Measurements from ENCODE around the gene HES3. TPM values are rescaled to one million over a fixed set of nuclear protein-coding genes. Genes with fewer than 3 reads are reported as not detected.

HES3 gene
- total and polyA plus RNA-seq, 2 of the 4 experiments (the other 2 are of a cell fraction), result not detected

GRCh38 chr1:6245869-6246496 lies 2.0 kb downstream of the HES3 start:
- no peaks in the 10 kb centered on the region for H3K36me3 ChIP-seq (ENCODE audit: control insufficient read depth, insufficient read depth, low read length)
- ChIA-PET CTCF (interaction anchor here (0.6 to 2.3 kb wide), 13 partner anchors 10 to 240 kb away, joined by 3 to 8 read pairs (median 4); no protein-coding TSS in a partner anchor), POLR2A (ENCODE audit: unreplicated experiment) (no interaction called here)
- TF ChIP-seq, protein P1, sequence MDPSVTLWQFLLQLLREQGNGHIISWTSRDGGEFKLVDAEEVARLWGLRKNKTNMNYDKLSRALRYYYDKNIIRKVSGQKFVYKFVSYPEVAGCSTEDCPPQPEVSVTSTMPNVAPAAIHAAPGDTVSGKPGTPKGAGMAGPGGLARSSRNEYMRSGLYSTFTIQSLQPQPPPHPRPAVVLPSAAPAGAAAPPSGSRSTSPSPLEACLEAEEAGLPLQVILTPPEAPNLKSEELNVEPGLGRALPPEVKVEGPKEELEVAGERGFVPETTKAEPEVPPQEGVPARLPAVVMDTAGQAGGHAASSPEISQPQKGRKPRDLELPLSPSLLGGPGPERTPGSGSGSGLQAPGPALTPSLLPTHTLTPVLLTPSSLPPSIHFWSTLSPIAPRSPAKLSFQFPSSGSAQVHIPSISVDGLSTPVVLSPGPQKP (IDR thresholded peaks at IDR 0.05; ENCODE audit: borderline replicate concordance, low read depth, low read length), result no peak
- TF ChIP-seq NFE2L2 (IDR thresholded peaks at IDR 0.05; ENCODE audit: low read depth, low read length) (no peak), CHD1 (IDR thresholded peaks at IDR 0.05; ENCODE audit: low read depth, low read length) (no peak), SMC3 (IDR thresholded peaks at IDR 0.05; ENCODE audit: low read depth, low read length) (no peak), FOS (IDR thresholded peaks at IDR 0.05; ENCODE audit: low read depth, low read length) (no peak), RFX5 (IDR thresholded peaks at IDR 0.05; ENCODE audit: low read depth, low read length) (no peak), RAD21 (IDR thresholded peaks at IDR 0.05; ENCODE audit: low read length) (no peak), CTCF (conservative IDR thresholded peaks at IDR 0.05; ENCODE audit: low read depth, low read length) (no peak), BHLHE40 (IDR thresholded peaks at IDR 0.05; ENCODE audit: low read depth, low read length) (no peak), MAZ (IDR thresholded peaks at IDR 0.05; ENCODE audit: borderline replicate concordance, low read depth, low read length) (no peak), MAFK (IDR thresholded peaks at IDR 0.05; ENCODE audit: low read depth, low read length) (no peak), CEBPB (IDR thresholded peaks at IDR 0.05; ENCODE audit: low read depth, low read length) (no peak), RCOR1 (IDR thresholded peaks at IDR 0.05; ENCODE audit: insufficient replicate concordance, low read length) (no peak), MXI1 (IDR thresholded peaks at IDR 0.05; ENCODE audit: borderline replicate concordance, low read depth, low read length) (no peak), USF2 (IDR thresholded peaks at IDR 0.05; ENCODE audit: low read depth, low read length) (no peak)
- no peaks in the 10 kb centered on the region for H3K9me1 ChIP-seq (ENCODE audit: insufficient read depth, low read length)
- H3K14ac ChIP-seq (replicated peaks; ENCODE audit: low read depth, low read length), result no peak overlapping the region
- no peak overlapping the region for H3K4me2 ChIP-seq (ENCODE audit: low read depth, low read length)
- dilution Hi-C loops (cut with HindIII; ENCODE audit: low sequenced_read_pairs, unreplicated experiment) (no loop called here), in situ Hi-C loops (cut with MboI; ENCODE audit: low sequenced_read_pairs) (loop anchor here (5.0 kb wide), 1 partner anchor 96 kb away; no protein-coding TSS in a partner anchor), intact Hi-C loops (cut with micrococcal nuclease) (loop anchor here (1.0 to 5.0 kb wide), 6 partner anchors 97 to 246 kb away; partner anchors contain the start of gene PLEKHG5)
- no peaks in the 10 kb centered on the region for H3K9me3 ChIP-seq (ENCODE audit: control insufficient read depth, insufficient read depth, low read length)
- H2AK9ac ChIP-seq (replicated peaks; ENCODE audit: low read depth, low read length, poor library complexity), result no peak overlapping the region
- H3K4me1 ChIP-seq (ENCODE audit: control insufficient read depth, insufficient read depth, low read length), result no peaks in the 10 kb centered on the region
- no peak for ATAC-seq (ENCODE audit: low read depth)
- BruUV-seq (replicated peaks), result no TSS peak
- H4K20me1 ChIP-seq (ENCODE audit: insufficient read depth, low read length), result peaks cover 16% of the 10 kb centered on the region
- no peak overlapping the region for H3K18ac ChIP-seq (ENCODE audit: low read depth, low read length)
- 5% methylated on average over 16 of the region's 49 CpGs; no CpG with 5 or more reads in 1 of the 2 experiments for WGBS, 2 experiments (ENCODE audit: extremely low coverage in 2 of 2, insufficient read length in 1 of 2)
- H2BK5ac ChIP-seq (ENCODE audit: low read depth, low read length, poor library complexity, severe bottlenecking), result no peak overlapping the region
- DNase-seq, result no peak
- no peak overlapping the region for H3K23ac ChIP-seq (ENCODE audit: low read depth, low read length)
- no peaks in the 10 kb centered on the region for H3K79me1 ChIP-seq (ENCODE audit: low read depth in 1 of 2, low read length in 2 of 2)
- no peak overlapping the region for H3K27ac ChIP-seq (ENCODE audit: insufficient read depth, low read length)
- no peak overlapping the region for H4K91ac ChIP-seq (ENCODE audit: insufficient read depth, low read depth, low read length)
- no peak overlapping the region for H3K4ac ChIP-seq (ENCODE audit: low read depth, low read length)
- H2AK5ac ChIP-seq (ENCODE audit: low read depth, low read length), result no peak overlapping the region
- no peak overlapping the region for H2BK120ac ChIP-seq (ENCODE audit: low read depth, low read length)
- peak overlapping the region; percentile 49 for H2AFZ ChIP-seq (replicated peaks; ENCODE audit: low read length, poor library complexity)
- no peak overlapping the region for H2BK15ac ChIP-seq (ENCODE audit: low read depth, low read length)
- no peak overlapping the region for H4K5ac ChIP-seq (ENCODE audit: low read depth, low read length)
- H4K8ac ChIP-seq (ENCODE audit: low read depth in 2 of 2, low read length in 2 of 2), result no peak overlapping the region
- H2BK20ac ChIP-seq (ENCODE audit: low read depth, low read length), result no peak overlapping the region
- no peak overlapping the region for H3K9ac ChIP-seq (ENCODE audit: low read depth, low read length)
- H3K56ac ChIP-seq (ENCODE audit: extremely low read depth, insufficient read depth, low read length), result no peak overlapping the region
- H3K27me3 ChIP-seq (ENCODE audit: control insufficient read depth, insufficient read depth, low read length), result peaks cover 69% of the 10 kb centered on the region
- no peak overlapping the region for H3K4me3 ChIP-seq (ENCODE audit: insufficient read depth, low read depth, low read length)

All from IMR-90 (cell line).